Esophagus squamous epithelium (tissue), 4 donors: ENCODE results near the gene NUDT8.

Experiments used
- CTCF ChIP-seq, 6 experiments: fragments of 450-650 bp in 4 of 6; fragments of 200-600 bp in 2 of 6; sonication (generic) in 2 of 6; IDR thresholded peaks; one replicate each; pipeline ENCODE4 v1.5.1; 2016 to 2019; ENCODE audit warnings: antibody characterized with exemption in 6 of 6, mild to moderate bottlenecking in 4 of 6, moderate library complexity in 4 of 6
- POLR2A ChIP-seq, 4 donors: fragments of 450-650 bp; IDR thresholded peaks; one replicate each; pipeline ENCODE4 v1.6.1; 2017; ENCODE audit warnings: antibody characterized with exemption in 4 of 4, mild to moderate bottlenecking in 4 of 4, moderate library complexity in 3 of 4

- TF ChIP-seq CTCF (IDR thresholded peaks at IDR 0.05) (no peak), POLR2A (IDR thresholded peaks at IDR 0.05) (no peak)
These were observed 30.6 kb downstream of the NUDT8 start for GRCh38 chr11:67599149-67599548.
